ENCODE data around the gene FANCL.
"Not testable (repeated sequence)": the region's sequence is repeated elsewhere in the genome, so short reads cannot be mapped to it uniquely, and the experiment has no call there.

- TF ChIP-seq EZH2phosphoT487 (IDR thresholded peaks at IDR 0.05; ENCODE audit: insufficient read depth, low read depth); EZH2 (IDR thresholded peaks at IDR 0.05; ENCODE audit: insufficient read depth, poor library complexity, severe bottlenecking): not testable (repeated sequence)
Observed at GRCh38 chr2:58251331-58252201, 10.4 kb upstream of the FANCL start.
